ENCODE data around the gene GNAI1.

The GNAI1 gene

GRCh38 chr7:80187727-80188126 lies 53.1 kb downstream of the GNAI1 start:
- Histone ChIP-seq H3K9me3 (ENCODE audit: severe bottlenecking) (no peaks in the 10 kb centered on the region), H3K27ac (no peak overlapping the region), H3K4me3 (ENCODE audit: low read depth, low read length) (no peak overlapping the region), H3K27me3 (ENCODE audit: insufficient read depth, low read depth, severe bottlenecking) (no peaks in the 10 kb centered on the region), H3K36me3 (no peaks in the 10 kb centered on the region)
- DNase-seq = no peak
- no peak for TF ChIP-seq CTCF (IDR thresholded peaks at IDR 0.05; ENCODE audit: low read depth, low read length)

- H3K9me3 ChIP-seq (ENCODE audit: severe bottlenecking) = no peaks in the 10 kb centered on the region
- H3K4me3 ChIP-seq (ENCODE audit: low read depth, low read length) = no peak overlapping the region
- no peak for DNase-seq
- H3K36me3 ChIP-seq = no peaks in the 10 kb centered on the region
- H3K27ac ChIP-seq = no peak overlapping the region
- H3K27me3 ChIP-seq (ENCODE audit: insufficient read depth, low read depth, severe bottlenecking) = no peaks in the 10 kb centered on the region
- no peak for TF ChIP-seq CTCF (IDR thresholded peaks at IDR 0.05; ENCODE audit: low read depth, low read length)
Observed at GRCh38 chr7:80189638-80190037, 55.0 kb downstream of the GNAI1 start.

GRCh38 chr7:80197627-80198026 lies 63.0 kb downstream of the GNAI1 start:
- H3K27ac ChIP-seq = no peak overlapping the region
- no peaks in the 10 kb centered on the region for H3K27me3 ChIP-seq (ENCODE audit: insufficient read depth, low read depth, severe bottlenecking)
- H3K4me3 ChIP-seq (ENCODE audit: low read depth, low read length) = no peak overlapping the region
- 0 out of 2 replicates have a peak, but pooled peaks cover 2% of the 10 kb centered on the region for H3K36me3 ChIP-seq
- DNase-seq = no peak
- no peaks in the 10 kb centered on the region for H3K9me3 ChIP-seq (ENCODE audit: severe bottlenecking)
- TF ChIP-seq CTCF (IDR thresholded peaks at IDR 0.05; ENCODE audit: low read depth, low read length) = no peak

GRCh38 chr7:80199051-80199450 lies 64.4 kb downstream of the GNAI1 start:
- TF ChIP-seq CTCF (IDR thresholded peaks at IDR 0.05; ENCODE audit: low read depth, low read length) = no peak
- no peak for DNase-seq
- H3K27ac ChIP-seq = no peak overlapping the region

GRCh38 chr7:80204454-80204853 lies 69.8 kb downstream of the GNAI1 start:
- Histone ChIP-seq H3K27ac (no peak overlapping the region), H3K27me3 (ENCODE audit: insufficient read depth, low read depth, severe bottlenecking) (no peaks in the 10 kb centered on the region), H3K4me3 (ENCODE audit: low read depth, low read length) (no peak overlapping the region), H3K9me3 (ENCODE audit: severe bottlenecking) (no peaks in the 10 kb centered on the region), H3K36me3 (peaks cover 2% of the 10 kb centered on the region; the same call in 1 of the 2 replicates)
- DNase-seq = no peak
- TF ChIP-seq CTCF (IDR thresholded peaks at IDR 0.05; ENCODE audit: low read depth, low read length) = no peak

More at GRCh38 chr7:80199051-80199450, 64.4 kb downstream of the GNAI1 start:
- H3K4me3 ChIP-seq (ENCODE audit: low read depth, low read length) = no peak overlapping the region
- H3K27me3 ChIP-seq (ENCODE audit: insufficient read depth, low read depth, severe bottlenecking) = no peaks in the 10 kb centered on the region
- H3K9me3 ChIP-seq (ENCODE audit: severe bottlenecking) = no peaks in the 10 kb centered on the region
- 0 out of 2 replicates have a peak, but pooled peaks cover 2% of the 10 kb centered on the region for H3K36me3 ChIP-seq

GRCh38 chr7:80204919-80205318 lies 70.3 kb downstream of the GNAI1 start:
- DNase-seq = no peak
- Histone ChIP-seq H3K27ac (no peak overlapping the region), H3K27me3 (ENCODE audit: insufficient read depth, low read depth, severe bottlenecking) (no peaks in the 10 kb centered on the region), H3K4me3 (ENCODE audit: low read depth, low read length) (no peak overlapping the region), H3K9me3 (ENCODE audit: severe bottlenecking) (no peaks in the 10 kb centered on the region), H3K36me3 (peaks cover 2% of the 10 kb centered on the region; the same call in 1 of the 2 replicates)
- no peak for TF ChIP-seq CTCF (IDR thresholded peaks at IDR 0.05; ENCODE audit: low read depth, low read length)

Measured in WERI-Rb-1 (cell line).